ENCODE data around the gene ITFG2. TPM values are rescaled to one million over a fixed set of nuclear protein-coding genes. Genes with fewer than 3 reads are reported as not detected.

Gene ITFG2
- total RNA-seq, 1 experiment from 2014 or later: 41.6 TPM

DNA sequence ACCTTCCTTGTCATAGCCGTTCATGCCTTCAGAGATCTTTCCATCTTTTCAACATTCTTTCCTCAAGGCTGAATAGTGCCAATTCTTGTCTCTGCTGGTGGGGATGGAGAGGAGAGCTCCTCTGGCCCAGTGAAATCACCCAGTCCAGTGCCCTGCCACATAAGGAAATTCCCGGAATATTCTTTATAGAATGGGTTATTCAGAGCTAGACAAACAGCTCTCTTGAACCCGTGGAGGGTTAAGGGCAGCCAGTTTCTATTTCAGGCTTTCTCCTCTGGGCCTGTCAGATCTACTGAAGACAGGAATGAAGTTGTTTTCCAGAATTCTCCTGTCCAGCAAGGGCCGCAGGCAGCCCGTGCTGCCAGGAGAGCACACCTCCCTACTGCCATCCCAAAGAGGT lies 30.5 kb downstream of the ITFG2 start:
- Histone ChIP-seq H3K27ac (ENCODE audit: insufficient read length, low read depth, low read length) (no peak overlapping the region), H3K23ac (ENCODE audit: insufficient read length, low read depth, low read length) (no peak overlapping the region), H2AK5ac (ENCODE audit: insufficient read length, low read length) (no peak overlapping the region), H3K9ac (ENCODE audit: extremely low read depth, insufficient read length, low read length) (no peak overlapping the region), H3T11ph (ENCODE audit: low read length) (no peak overlapping the region), H3K18ac (ENCODE audit: insufficient read length, low read depth, low read length) (no peak overlapping the region), H4K5ac (ENCODE audit: insufficient read length, low read depth, low read length) (no peak overlapping the region), H4K91ac (ENCODE audit: insufficient read length, low read depth, low read length) (no peak overlapping the region), H3K79me2 (ENCODE audit: insufficient read depth, low read length) (no peaks in the 10 kb centered on the region), H3K23me2 (ENCODE audit: insufficient read length, low read depth, low read length, poor library complexity, severe bottlenecking) (no peaks in the 10 kb centered on the region), H3K79me1 (ENCODE audit: insufficient read depth, low read depth, low read length, poor library complexity, severe bottlenecking) (no peaks in the 10 kb centered on the region), H3K56ac (ENCODE audit: insufficient read length, low read depth, low read length) (no peak overlapping the region), H3K4ac (ENCODE audit: low read depth, low read length) (no peak overlapping the region), H3K9me3 (ENCODE audit: control insufficient read depth, low read depth, low read length) (no peaks in the 10 kb centered on the region), H2BK120ac (ENCODE audit: low read depth, low read length, poor library complexity, severe bottlenecking) (no peak overlapping the region), H3K4me1 (ENCODE audit: insufficient read depth, low read length) (no peaks in the 10 kb centered on the region), H4K8ac (replicated peaks; ENCODE audit: insufficient read length, low read depth, low read length) (no peak overlapping the region), H3K27me3 (ENCODE audit: insufficient read depth, low read length) (no peaks in the 10 kb centered on the region), H3K4me2 (ENCODE audit: insufficient read depth, insufficient read length, low read length) (no peak overlapping the region), H2AFZ (ENCODE audit: low read length) (no peak overlapping the region), H2BK15ac (ENCODE audit: low read depth, low read length) (no peak overlapping the region), H2BK20ac (ENCODE audit: low read depth, low read length, poor library complexity, severe bottlenecking) (no peak overlapping the region), H3K14ac (ENCODE audit: insufficient read depth, low read length) (no peak overlapping the region), H4K20me1 (ENCODE audit: control insufficient read depth, insufficient read depth, insufficient read length) (no peaks in the 10 kb centered on the region), H2BK5ac (ENCODE audit: insufficient read length, low read length) (no peak overlapping the region), H2BK12ac (ENCODE audit: insufficient read length, low read depth, low read length) (no peak overlapping the region)
- Mint-ChIP-seq H3K9me3 (no peaks in the 10 kb centered on the region), H3K36me3 (ENCODE audit: insufficient read depth in 1 of 3, low read depth in 3 of 3) (peaks cover 1 to 14% (median 10%) of the 10 kb centered on the region in 3 experiments; a peak in 3 of 7 replicates), H3K4me1 (peaks cover 19 to 22% of the 10 kb centered on the region in 2 experiments), H3K27ac (no peak overlapping the region), H3K4me3 (no peak overlapping the region), H3K27me3 (ENCODE audit: low read depth) (peaks cover under 1% of the 10 kb centered on the region; the same call in 1 of the 2 replicates)
- TF ChIP-seq CTCF (conservative IDR thresholded peaks at IDR 0.05): no peak
- DNase-seq: no peak
- WGBS (ENCODE audit: extremely low coverage, insufficient read length, low lambda C conversion rate): no CpG with 5 or more reads among the region's 5 CpGs
